Subcutaneous adipose tissue (tissue), 4 donors: ENCODE measurements around the gene MAPKAP1. TPM values are rescaled to one million over a fixed set of nuclear protein-coding genes. Genes with fewer than 3 reads are reported as not detected.

Experiments
- total RNA-seq, 4 donors: library from RNA; depleted of rRNA; stranded (reverse); fragments of >200 nt; gene quantifications; one replicate each; pipeline ENCODE4 v1.1.0, GENCODE V29; 2016
- TF ChIP-seq, protein P1 (sequence below): fragments of 450-650 bp; IDR thresholded peaks from one replicate; pipeline ENCODE4 v1.5.1; 2016; ENCODE audit warnings: low read depth, mild to moderate bottlenecking, control low read depth, antibody characterized with exemption, moderate library complexity

The MAPKAP1 gene
- total RNA-seq, 4 donors from 2014 or later, result 64.4 to 146 (median 83.9) TPM

DNA sequence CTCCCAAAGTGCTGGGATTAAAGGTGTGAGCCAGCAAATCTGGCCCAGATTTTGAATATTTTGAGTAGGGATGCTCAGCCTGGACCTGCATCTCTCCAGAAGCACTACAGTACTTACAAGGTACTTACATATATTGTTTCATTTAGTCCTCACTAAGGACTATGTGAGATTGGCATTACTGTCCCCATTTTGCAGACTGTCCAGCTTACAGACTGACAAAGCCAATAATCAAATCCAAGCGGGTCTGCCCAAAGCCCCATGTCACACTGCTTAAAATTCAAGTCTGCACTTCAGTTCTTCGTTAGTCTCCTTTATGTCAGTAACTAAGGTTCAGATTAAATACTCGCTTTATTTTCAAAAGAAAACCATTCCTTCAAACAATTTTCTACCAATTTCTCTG is 7.1 kb downstream of the MAPKAP1 start:
- TF ChIP-seq, protein P1, sequence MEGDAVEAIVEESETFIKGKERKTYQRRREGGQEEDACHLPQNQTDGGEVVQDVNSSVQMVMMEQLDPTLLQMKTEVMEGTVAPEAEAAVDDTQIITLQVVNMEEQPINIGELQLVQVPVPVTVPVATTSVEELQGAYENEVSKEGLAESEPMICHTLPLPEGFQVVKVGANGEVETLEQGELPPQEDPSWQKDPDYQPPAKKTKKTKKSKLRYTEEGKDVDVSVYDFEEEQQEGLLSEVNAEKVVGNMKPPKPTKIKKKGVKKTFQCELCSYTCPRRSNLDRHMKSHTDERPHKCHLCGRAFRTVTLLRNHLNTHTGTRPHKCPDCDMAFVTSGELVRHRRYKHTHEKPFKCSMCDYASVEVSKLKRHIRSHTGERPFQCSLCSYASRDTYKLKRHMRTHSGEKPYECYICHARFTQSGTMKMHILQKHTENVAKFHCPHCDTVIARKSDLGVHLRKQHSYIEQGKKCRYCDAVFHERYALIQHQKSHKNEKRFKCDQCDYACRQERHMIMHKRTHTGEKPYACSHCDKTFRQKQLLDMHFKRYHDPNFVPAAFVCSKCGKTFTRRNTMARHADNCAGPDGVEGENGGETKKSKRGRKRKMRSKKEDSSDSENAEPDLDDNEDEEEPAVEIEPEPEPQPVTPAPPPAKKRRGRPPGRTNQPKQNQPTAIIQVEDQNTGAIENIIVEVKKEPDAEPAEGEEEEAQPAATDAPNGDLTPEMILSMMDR, result no peak

DNA sequence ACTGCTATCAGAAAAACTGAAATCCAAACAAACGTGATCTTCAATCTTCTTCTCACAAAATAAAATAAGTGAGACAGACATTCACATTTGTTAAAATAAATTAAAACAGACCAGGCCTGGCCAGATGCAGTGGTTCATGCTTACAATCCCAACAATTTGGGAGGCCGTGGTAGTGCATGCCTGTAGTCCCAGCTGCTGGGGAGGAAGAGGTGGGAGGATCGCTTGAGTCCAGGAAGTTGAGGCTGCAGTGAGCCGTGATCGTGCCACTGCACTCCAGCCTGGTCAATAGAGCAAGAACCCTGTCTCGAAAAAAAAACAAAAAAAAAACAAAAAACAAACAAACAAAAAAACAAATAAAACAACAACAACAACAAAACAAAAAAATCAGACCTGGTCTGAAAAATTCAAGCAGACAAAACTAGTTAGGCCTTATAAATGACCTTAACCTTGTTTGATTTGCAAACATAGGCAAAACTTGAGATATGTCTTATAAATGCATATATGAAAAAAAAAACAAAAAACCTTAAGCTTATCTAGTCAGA is 10.8 kb downstream of the MAPKAP1 start:
- TF ChIP-seq, protein P1, result no peak

DNA sequence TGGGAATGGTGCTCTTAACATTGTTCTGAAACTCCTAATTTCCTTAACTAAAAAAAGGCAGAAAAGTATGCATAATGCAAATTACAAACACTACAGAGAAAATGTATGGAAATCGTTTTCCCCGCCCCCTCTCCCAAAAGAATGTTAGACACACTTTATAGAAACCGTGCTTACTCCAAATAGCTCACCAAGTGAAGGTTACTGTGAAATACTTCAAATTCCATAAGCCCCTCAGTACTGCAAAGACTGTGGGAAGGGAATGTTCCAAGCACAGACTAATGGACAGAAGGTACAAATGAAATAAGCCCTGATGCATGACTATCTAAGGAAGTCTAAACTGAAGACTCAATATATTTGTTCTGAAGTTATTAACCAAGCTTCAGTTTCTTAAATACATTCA is 12.5 kb downstream of the MAPKAP1 start:
- TF ChIP-seq, protein P1, result no peak

DNA sequence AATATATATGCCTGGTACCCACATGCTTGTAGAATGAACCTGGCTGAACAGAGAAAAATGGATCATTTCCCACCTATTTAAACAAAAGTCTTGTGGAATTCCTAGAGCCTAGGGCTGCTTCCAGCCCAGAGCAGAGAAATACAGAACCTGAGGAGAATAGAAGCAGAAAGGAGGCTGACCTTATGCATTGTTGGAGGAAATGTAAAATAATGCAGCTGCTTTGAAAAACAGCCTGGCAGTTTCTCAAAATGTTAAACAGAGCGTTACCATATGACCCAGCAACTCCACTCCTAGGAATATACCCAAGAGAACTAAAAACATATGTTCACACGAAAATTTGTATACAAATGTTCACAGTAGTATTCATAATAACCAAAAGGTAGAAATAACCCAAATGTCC is 15.1 kb downstream of the MAPKAP1 start:
- TF ChIP-seq, protein P1, result no peak

DNA sequence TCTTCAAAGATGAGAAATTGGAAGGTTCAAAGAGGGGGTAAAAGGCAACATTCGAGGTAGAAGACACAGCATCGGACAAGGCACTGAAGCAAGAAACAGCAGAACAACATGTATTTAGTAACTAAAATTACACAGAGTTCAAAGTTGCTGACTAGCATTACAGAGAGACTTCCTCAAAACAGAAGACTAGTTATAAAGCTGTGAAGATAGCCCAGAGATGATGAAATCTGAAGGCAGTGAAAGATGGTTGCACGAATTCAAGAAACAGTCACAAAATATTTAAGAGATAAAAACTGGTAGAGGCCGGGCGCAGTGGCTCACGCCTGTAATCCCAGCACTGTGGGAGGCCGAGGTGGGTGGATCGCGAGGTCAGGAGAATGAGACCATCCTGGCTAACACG is 16.3 kb downstream of the MAPKAP1 start:
- TF ChIP-seq, protein P1, result no peak

DNA sequence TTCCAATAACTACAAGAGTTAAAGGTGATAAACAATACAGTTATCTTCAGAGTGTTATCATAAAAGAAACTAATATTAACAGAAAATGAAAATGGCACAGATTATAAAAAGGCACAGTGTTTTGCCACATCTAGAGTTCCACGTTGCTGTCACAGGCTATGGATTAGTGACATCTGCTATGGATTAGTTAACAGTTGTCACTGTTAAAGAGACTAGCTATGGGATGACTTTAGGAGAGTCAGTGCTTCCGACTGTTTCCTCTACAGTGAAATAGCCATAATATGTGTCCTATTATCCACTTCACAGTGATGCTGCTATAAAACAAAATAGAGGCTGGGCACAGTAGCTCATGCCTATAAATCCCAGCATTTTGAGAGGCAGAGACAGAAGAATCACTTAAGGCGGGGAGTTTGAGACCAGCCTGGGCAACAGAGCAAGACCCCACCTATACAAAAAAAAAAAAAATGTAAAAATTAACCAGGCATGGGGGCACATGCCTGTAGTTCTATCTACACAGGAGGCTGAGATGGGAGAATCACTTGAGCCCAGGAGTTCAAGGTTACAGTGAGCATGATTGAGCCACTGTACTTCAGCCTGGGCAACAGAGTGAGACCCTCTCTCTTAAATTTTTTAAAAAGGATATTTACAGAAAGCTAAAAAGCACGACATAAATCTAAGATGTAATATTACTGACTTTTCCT is 19.7 kb downstream of the MAPKAP1 start:
- TF ChIP-seq, protein P1, result no peak

DNA sequence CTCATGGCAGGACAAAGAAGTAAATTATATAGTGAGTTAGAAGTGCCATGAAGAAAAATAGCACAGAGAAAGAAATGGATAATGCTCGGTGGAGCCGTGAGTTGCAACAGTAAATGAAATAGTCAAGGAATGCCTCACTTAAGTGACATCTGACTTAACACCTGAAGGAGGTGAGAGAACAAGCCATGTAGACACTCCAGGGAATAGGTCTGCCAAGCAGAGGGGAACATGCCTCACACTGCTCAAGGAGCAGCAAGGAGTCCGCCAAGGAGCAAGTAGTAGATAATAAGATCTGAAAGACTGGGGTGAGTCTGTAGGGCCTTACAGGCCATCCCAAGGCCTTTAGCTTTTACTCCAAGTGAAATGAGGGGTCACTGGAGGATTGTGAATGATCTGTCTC is 21.8 kb downstream of the MAPKAP1 start:
- TF ChIP-seq, protein P1, result no peak
